HFFc6 (cell line): ENCODE measurements around the gene MBD3L4. TPM values are rescaled to one million over a fixed set of nuclear protein-coding genes. Genes with fewer than 3 reads are reported as not detected.

Source experiments
- DNase-seq: peaks from one replicate; pipeline ENCODE4 v3.0.0-alpha.2; 2018
- H3K27ac Mint-ChIP-seq: 2 replicates; pipeline ENCODE4 v1.8.0; 2020; ENCODE audit warnings: mild to moderate bottlenecking, mixed read lengths
- H3K27me3 Mint-ChIP-seq: 2 replicates; pipeline ENCODE4 v1.8.0; 2021; ENCODE audit warnings: mild to moderate bottlenecking, moderate library complexity, mixed read lengths; ENCODE audit not compliant: insufficient read depth
- H3K36me3 Mint-ChIP-seq: 2 replicates; pipeline ENCODE4 v1.8.0; 2021; ENCODE audit warnings: low read depth, mixed read lengths
- H3K4me1 Mint-ChIP-seq: 2 replicates; pipeline ENCODE4 v1.8.0; 2020; ENCODE audit warnings: low read depth, mixed read lengths
- H3K4me3 Mint-ChIP-seq: 2 replicates; pipeline ENCODE4 v1.8.0; 2020; ENCODE audit warnings: mild to moderate bottlenecking, moderate library complexity, mixed read lengths
- H3K9me3 Mint-ChIP-seq: 2 replicates; pipeline ENCODE4 v1.8.0; 2020; ENCODE audit warnings: mild to moderate bottlenecking, mixed read lengths
- total RNA-seq, 6 experiments: library from RNA; stranded (reverse); fragmentation: NEBNext Ultra II Directional; extraction: Animal tissue kit (Norgen Biotek cat#: 25700); gene quantifications; 2 replicates in 1 of 6; 3 replicates in 5 of 6; pipeline ENCODE4 v1.2.3, GENCODE V29; 2021
- TF ChIP-seq, protein P1 (sequence below): fragments of 200-600 bp; sonication (generic); IDR thresholded peaks from 2 replicates; pipeline ENCODE4 v1.5.0; 2021; ENCODE audit warnings: antibody characterized with exemption, mild to moderate bottlenecking

Gene MBD3L4
- total RNA-seq, 6 experiments from 2014 or later, result not detected

DNA sequence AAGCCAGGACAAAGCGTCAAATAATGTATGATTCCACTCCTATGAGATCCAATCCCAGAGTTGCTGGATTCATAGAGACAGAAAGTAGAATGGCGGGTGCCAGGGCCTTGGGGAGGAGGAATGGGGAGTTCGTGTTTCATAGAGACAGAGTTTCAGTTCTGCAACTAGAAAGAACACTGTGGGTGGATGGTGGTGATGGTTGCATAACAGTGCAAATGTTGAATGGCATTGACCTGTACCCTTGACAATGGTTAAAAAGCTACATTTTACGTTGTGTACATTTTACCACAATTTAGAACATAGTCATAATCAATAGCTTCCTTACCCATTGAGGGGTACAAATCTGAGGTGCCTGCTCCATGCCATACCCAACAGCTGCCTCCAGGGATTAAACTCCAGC, 52.1 kb downstream of the MBD3L4 start:
- H3K27me3 Mint-ChIP-seq, result no peaks in the 10 kb centered on the region
- H3K4me1 Mint-ChIP-seq, result no peaks in the 10 kb centered on the region
- peaks cover 7% of the 10 kb centered on the region for H3K36me3 Mint-ChIP-seq
- no peak for DNase-seq
- H3K27ac Mint-ChIP-seq, result no peak overlapping the region
- TF ChIP-seq, protein P1, sequence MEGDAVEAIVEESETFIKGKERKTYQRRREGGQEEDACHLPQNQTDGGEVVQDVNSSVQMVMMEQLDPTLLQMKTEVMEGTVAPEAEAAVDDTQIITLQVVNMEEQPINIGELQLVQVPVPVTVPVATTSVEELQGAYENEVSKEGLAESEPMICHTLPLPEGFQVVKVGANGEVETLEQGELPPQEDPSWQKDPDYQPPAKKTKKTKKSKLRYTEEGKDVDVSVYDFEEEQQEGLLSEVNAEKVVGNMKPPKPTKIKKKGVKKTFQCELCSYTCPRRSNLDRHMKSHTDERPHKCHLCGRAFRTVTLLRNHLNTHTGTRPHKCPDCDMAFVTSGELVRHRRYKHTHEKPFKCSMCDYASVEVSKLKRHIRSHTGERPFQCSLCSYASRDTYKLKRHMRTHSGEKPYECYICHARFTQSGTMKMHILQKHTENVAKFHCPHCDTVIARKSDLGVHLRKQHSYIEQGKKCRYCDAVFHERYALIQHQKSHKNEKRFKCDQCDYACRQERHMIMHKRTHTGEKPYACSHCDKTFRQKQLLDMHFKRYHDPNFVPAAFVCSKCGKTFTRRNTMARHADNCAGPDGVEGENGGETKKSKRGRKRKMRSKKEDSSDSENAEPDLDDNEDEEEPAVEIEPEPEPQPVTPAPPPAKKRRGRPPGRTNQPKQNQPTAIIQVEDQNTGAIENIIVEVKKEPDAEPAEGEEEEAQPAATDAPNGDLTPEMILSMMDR, result no peak
- H3K4me3 Mint-ChIP-seq, result no peak overlapping the region
- H3K9me3 Mint-ChIP-seq, result peaks cover 54% of the 10 kb centered on the region

Other genes with a start within 250 kb of the MBD3L4 start
- gene ADGRE1, start 152.6 kb downstream of the MBD3L4 start, total RNA-seq, result under 1 TPM in 4 of 6 experiments, not detected in 2; 0.14 to 0.33 (median 0.23) TPM
- gene MBD3L2B, start 18.7 kb downstream of the MBD3L4 start, total RNA-seq, result not detected
- not detected for gene MBD3L5, start 9.6 kb downstream of the MBD3L4 start, total RNA-seq
- not detected for gene MBD3L2, start 9.1 kb upstream of the MBD3L4 start, total RNA-seq
- gene MBD3L3, start 18.5 kb upstream of the MBD3L4 start, total RNA-seq, result not detected
- gene ZNF557, start 29.5 kb upstream of the MBD3L4 start, total RNA-seq, result 1 to 10 TPM; 7.8 to 9.3 (median 8.7) TPM